ENCODE data around the gene DSG2.
A peak's percentile ranks its signal among the peaks of the same experiment; 100 is the strongest.

The DSG2 gene

GRCh38 chr18:31575515-31576257, 77.7 kb downstream of the DSG2 start:
- no peak overlapping the region for H3K4me3 ChIP-seq (ENCODE audit: low read depth, low read length)
- TF ChIP-seq, protein P1, sequence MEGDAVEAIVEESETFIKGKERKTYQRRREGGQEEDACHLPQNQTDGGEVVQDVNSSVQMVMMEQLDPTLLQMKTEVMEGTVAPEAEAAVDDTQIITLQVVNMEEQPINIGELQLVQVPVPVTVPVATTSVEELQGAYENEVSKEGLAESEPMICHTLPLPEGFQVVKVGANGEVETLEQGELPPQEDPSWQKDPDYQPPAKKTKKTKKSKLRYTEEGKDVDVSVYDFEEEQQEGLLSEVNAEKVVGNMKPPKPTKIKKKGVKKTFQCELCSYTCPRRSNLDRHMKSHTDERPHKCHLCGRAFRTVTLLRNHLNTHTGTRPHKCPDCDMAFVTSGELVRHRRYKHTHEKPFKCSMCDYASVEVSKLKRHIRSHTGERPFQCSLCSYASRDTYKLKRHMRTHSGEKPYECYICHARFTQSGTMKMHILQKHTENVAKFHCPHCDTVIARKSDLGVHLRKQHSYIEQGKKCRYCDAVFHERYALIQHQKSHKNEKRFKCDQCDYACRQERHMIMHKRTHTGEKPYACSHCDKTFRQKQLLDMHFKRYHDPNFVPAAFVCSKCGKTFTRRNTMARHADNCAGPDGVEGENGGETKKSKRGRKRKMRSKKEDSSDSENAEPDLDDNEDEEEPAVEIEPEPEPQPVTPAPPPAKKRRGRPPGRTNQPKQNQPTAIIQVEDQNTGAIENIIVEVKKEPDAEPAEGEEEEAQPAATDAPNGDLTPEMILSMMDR (IDR thresholded peaks at IDR 0.05; ENCODE audit: low read depth, low read length, missing control alignments) = no peak
- no peak for DNase-seq (ENCODE audit: low read depth)

- TF ChIP-seq, protein P1 (IDR thresholded peaks at IDR 0.05; ENCODE audit: low read depth, low read length, missing control alignments) = no peak
- no peak overlapping the region for H3K4me3 ChIP-seq (ENCODE audit: low read depth, low read length)
- peak; percentile 22 for DNase-seq (ENCODE audit: low read depth)
These were observed 78.7 kb downstream of the DSG2 start for GRCh38 chr18:31576670-31577069.

- no peak for DNase-seq (ENCODE audit: low read depth)
- TF ChIP-seq, protein P1 (IDR thresholded peaks at IDR 0.05; ENCODE audit: low read depth, low read length, missing control alignments) = no peak
- no peak overlapping the region for H3K4me3 ChIP-seq (ENCODE audit: low read depth, low read length)
These were observed 79.2 kb downstream of the DSG2 start for GRCh38 chr18:31577195-31577594.

GRCh38 chr18:31578126-31578525, 80.1 kb downstream of the DSG2 start:
- no peak overlapping the region for H3K4me3 ChIP-seq (ENCODE audit: low read depth, low read length)
- TF ChIP-seq, protein P1 (IDR thresholded peaks at IDR 0.05; ENCODE audit: low read depth, low read length, missing control alignments) = no peak
- DNase-seq (ENCODE audit: low read depth) = no peak

DNA sequence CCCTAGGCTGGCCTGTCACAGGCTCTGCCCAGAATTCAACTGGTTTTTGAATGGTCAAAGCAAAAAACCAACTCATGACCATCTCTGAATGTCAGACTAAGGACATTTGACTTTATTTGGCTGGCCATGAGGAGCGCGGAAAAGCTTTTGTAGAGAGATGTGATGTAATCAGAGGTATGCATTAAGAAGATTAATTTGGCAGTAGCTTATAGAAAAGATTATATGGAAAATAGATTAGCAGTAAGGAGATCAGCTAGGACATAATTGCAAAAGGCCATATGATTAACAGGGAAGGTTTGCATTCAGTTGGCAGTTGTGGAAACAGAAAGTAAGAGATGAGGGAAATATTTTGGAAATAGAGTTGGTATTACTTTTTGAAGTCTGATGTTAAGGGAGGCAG, 81.4 kb downstream of the DSG2 start:
- TF ChIP-seq, protein P1 (IDR thresholded peaks at IDR 0.05; ENCODE audit: low read depth, low read length, missing control alignments) = no peak
- DNase-seq (ENCODE audit: low read depth) = no peak

GRCh38 chr18:31581498-31582197, 83.7 kb downstream of the DSG2 start:
- DNase-seq (ENCODE audit: low read depth) = no peak
- no peak overlapping the region for H3K4me3 ChIP-seq (ENCODE audit: low read depth, low read length)
- TF ChIP-seq, protein P1 (IDR thresholded peaks at IDR 0.05; ENCODE audit: low read depth, low read length, missing control alignments) = no peak

More for the DNA sequence above, 81.4 kb downstream of the DSG2 start:
- H3K4me3 ChIP-seq (ENCODE audit: low read depth, low read length) = no peak overlapping the region
